B cell (primary cell): ENCODE data around the gene ZRANB1. TPM values are rescaled to one million over a fixed set of nuclear protein-coding genes. Genes with fewer than 3 reads are reported as not detected.

ENCODE experiments used
- ATAC-seq: fragments of 200-7000 bp; cut with Tn5 transposase; one replicate; pipeline ENCODE4 v1.10.0; 2021; ENCODE audit warnings: low read depth, mild to moderate bottlenecking, moderate number of reproducible peaks, moderate library complexity
- CTCF ChIA-PET: fragments of 350-600 bp; sonication (Branson Sonifier 250); formaldehyde crosslinking; loops from one replicate; lab custom pipeline; 2021; ENCODE audit warnings: antibody characterized with exemption, inconsistent platforms; lab: Charles Lee
- POLR2A ChIA-PET: fragments of 350-600 bp; sonication (Branson Sonifier 250); formaldehyde crosslinking; loops from one replicate; lab custom pipeline; 2021; ENCODE audit warnings: antibody characterized with exemption; lab: Charles Lee
- DNase-seq: peaks from one replicate; pipeline ENCODE4 v3.0.0; 2013
- H2AFZ ChIP-seq: 2 replicates; pipeline ENCODE4 v1.6.1; 2012; ENCODE audit warnings: mild to moderate bottlenecking, low read depth, low read length; ENCODE audit not compliant: insufficient read depth, poor library complexity, severe bottlenecking
- H3K27ac ChIP-seq, 2 donors: 1 replicate in 1 of 2; 2 replicates in 1 of 2; pipeline ENCODE4 v1.5.1; 2012 to 2013; ENCODE audit warnings: low read length in 2 of 2, mild to moderate bottlenecking in 2 of 2, moderate library complexity in 1 of 2
- H3K27me3 ChIP-seq, 4 experiments: fragments of 200-600 bp in 1 of 4; sonication (generic) in 1 of 4; replicated peaks in 1 of 4; 1 replicate in 2 of 4; 2 replicates in 2 of 4; pipeline versions ENCODE4 v1.6.1 to v1.7.0; 2013 to 2016; ENCODE audit warnings: low read length in 3 of 4, mild to moderate bottlenecking in 2 of 4, mixed read lengths in 1 of 4, moderate library complexity in 1 of 4; ENCODE audit not compliant: insufficient read depth in 4 of 4, control insufficient read depth in 3 of 4; ENCODE audit errors: control extremely low read depth in 1 of 4
- H3K36me3 ChIP-seq, 2 experiments: replicated peaks in 1 of 2; 1 replicate in 1 of 2; 2 replicates in 1 of 2; pipeline versions ENCODE4 v1.6.1 to v1.7.1; 2013; ENCODE audit warnings: low read length in 1 of 2; ENCODE audit not compliant: insufficient read depth in 2 of 2, control insufficient read depth in 1 of 2; ENCODE audit errors: control extremely low read depth in 1 of 2, extremely low read depth in 1 of 2
- H3K4me1 ChIP-seq, 2 donors: fragments of 200-600 bp in 1 of 2; sonication (generic) in 1 of 2; 1 replicate in 1 of 2; 2 replicates in 1 of 2; pipeline versions ENCODE4 v1.5.1 to v1.6.1; 2013 to 2017; ENCODE audit warnings: low read length in 2 of 2; ENCODE audit not compliant: control insufficient read depth in 2 of 2, insufficient read depth in 2 of 2
- H3K4me2 ChIP-seq: replicated peaks from 2 replicates; pipeline ENCODE3; 2012; ENCODE audit warnings: mild to moderate bottlenecking, low read depth, low read length; ENCODE audit not compliant: poor library complexity, severe bottlenecking
- H3K4me3 ChIP-seq, 5 experiments: fragments of 200-600 bp in 1 of 5; sonication (generic) in 1 of 5; 1 replicate in 3 of 5; 2 replicates in 2 of 5; pipeline versions ENCODE4 v1.5.1 to v1.7.0; 2011 to 2016; ENCODE audit warnings: low read length in 4 of 5, mild to moderate bottlenecking in 4 of 5, low read depth in 2 of 5, control low read depth in 1 of 5, moderate library complexity in 1 of 5; ENCODE audit not compliant: insufficient read depth in 1 of 5; ENCODE audit errors: control extremely low read depth in 1 of 5, extremely low read depth in 1 of 5
- H3K79me2 ChIP-seq: fragments of 200-600 bp; sonication (generic); one replicate; pipeline ENCODE4 v1.6.0; 2016; ENCODE audit warnings: low read length; ENCODE audit not compliant: control insufficient read depth, insufficient read depth
- H3K9ac ChIP-seq: fragments of 200-600 bp; sonication (generic); 2 replicates; pipeline ENCODE4 v1.6.1; 2017; ENCODE audit warnings: mild to moderate bottlenecking, low read length, moderate library complexity
- H3K9me3 ChIP-seq, 3 donors: one replicate each; pipeline versions ENCODE4 v1.6.1 to v1.7.1; 2013; ENCODE audit warnings: low read length in 2 of 3; ENCODE audit not compliant: control insufficient read depth in 2 of 3, insufficient read depth in 1 of 3; ENCODE audit errors: control extremely low read depth in 1 of 3
- H4K20me1 ChIP-seq: 2 replicates; pipeline ENCODE4 v1.6.0; 2012; ENCODE audit warnings: mild to moderate bottlenecking, low read length; ENCODE audit not compliant: insufficient read depth, control insufficient read depth, poor library complexity, severe bottlenecking
- H3K27ac Mint-ChIP-seq: one replicate; pipeline ENCODE4 v1.8.0; 2021; ENCODE audit warnings: mixed read lengths
- H3K27me3 Mint-ChIP-seq: one replicate; pipeline ENCODE4 v1.8.0; 2021; ENCODE audit warnings: mixed read lengths
- H3K4me1 Mint-ChIP-seq: one replicate; pipeline ENCODE4 v1.8.0; 2021; ENCODE audit warnings: mixed read lengths
- H3K4me3 Mint-ChIP-seq: one replicate; pipeline ENCODE4 v1.8.0; 2021; ENCODE audit warnings: mixed read lengths
- H3K9me3 Mint-ChIP-seq: one replicate; pipeline ENCODE4 v1.8.0; 2022; ENCODE audit warnings: mixed read lengths; ENCODE audit not compliant: insufficient read depth
- CTCF ChIP-seq: fragments of 200-600 bp; IDR thresholded peaks from one replicate; pipeline ENCODE4 v1.8.0; 2022; ENCODE audit warnings: antibody characterized with exemption, mild to moderate bottlenecking
- EZH2 ChIP-seq: IDR thresholded peaks from 2 replicates; pipeline ENCODE4 v1.6.1; 2012; ENCODE audit warnings: borderline replicate concordance, low read depth, mild to moderate bottlenecking, moderate library complexity, low read length; ENCODE audit not compliant: insufficient read depth, poor library complexity, severe bottlenecking
- WGBS: methylation state at CpG from one replicate; pipeline ENCODE4 v1.1.5; 2013; ENCODE audit warnings: missing lambda C conversion rate; ENCODE audit not compliant: insufficient coverage; 5-methylcytosine and 5-hydroxymethylcytosine counted together
- intact Hi-C: fragments of 100-400 bp; cut with micrococcal nuclease; formaldehyde crosslinking; loops from one replicate; pipeline ENCODE4 v1.10.0; 2022
- polyA plus RNA-seq: library from polyadenylated mRNA; depleted of rRNA; stranded (reverse); fragments of >200 nt; gene quantifications from 2 replicates; pipeline ENCODE4 v1.2.3, GENCODE V29; 2012
- total RNA-seq, 2 donors: library from RNA; stranded (reverse); fragments of 120-200 nt in 1 of 2; gene quantifications; 1 replicate in 1 of 2; 2 replicates in 1 of 2; pipeline versions ENCODE4 v1.2.3 to v1.2.4, GENCODE V29; 2013 to 2022

The ZRANB1 gene
- total and polyA plus RNA-seq, 2 donors (not counting 1 experiment from before 2014, with no cell fraction given), result 6.5 to 28.0 TPM

GRCh38 chr10:125017547-125018298 lies 75.8 kb downstream of the ZRANB1 start:
- TF ChIP-seq EZH2, result no peak
- TF ChIP-seq CTCF, result no peak
- no peak overlapping the region for H3K4me3 Mint-ChIP-seq
- H3K9me3 Mint-ChIP-seq, result peaks cover 4% of the 10 kb centered on the region
- ATAC-seq, result no peak
- Histone ChIP-seq H3K36me3 (no peaks in the 10 kb centered on the region), H3K4me3 (no peak overlapping the region), H3K4me1 (no peaks in the 10 kb centered on the region), H3K9ac (no peak overlapping the region), H3K9me3 (peaks cover 0 to 14% (median 1%) of the 10 kb centered on the region in 3 donors), H3K27me3 (peaks cover 0 to 3% (median 0%) of the 10 kb centered on the region in 4 experiments), H2AFZ (no peak overlapping the region), H3K79me2 (no peaks in the 10 kb centered on the region), H3K4me2 (no peak overlapping the region), H4K20me1 (no peaks in the 10 kb centered on the region), H3K27ac (no peak overlapping the region)
- H3K4me1 Mint-ChIP-seq, result no peaks in the 10 kb centered on the region
- whole genome bisulfite sequencing, result 88% methylated on average over 11 of the region's 12 CpGs
- H3K27ac Mint-ChIP-seq, result no peak overlapping the region
- peaks cover 30% of the 10 kb centered on the region for H3K27me3 Mint-ChIP-seq
- ChIA-PET POLR2A (no interaction called here), CTCF (no interaction called here)
- intact Hi-C loops, result no loop called here
- no peak for DNase-seq

- H4K20me1 ChIP-seq, result no peaks in the 10 kb centered on the region
- no peaks in the 10 kb centered on the region for H3K36me3 ChIP-seq
- H3K4me3 ChIP-seq, result no peak overlapping the region
- H3K9me3 ChIP-seq, result peaks cover 0 to 14% (median 1%) of the 10 kb centered on the region in 3 donors
- no peaks in the 10 kb centered on the region for H3K4me1 ChIP-seq
- POLR2A ChIA-PET, result no interaction called here
- H3K27ac ChIP-seq, result no peak overlapping the region
- CTCF ChIA-PET, result no interaction called here
- DNase-seq (no peak), ATAC-seq (no peak)
- intact Hi-C loops, result no loop called here
- 72% methylated on average over 9 of the region's 9 CpGs for WGBS
- no peak overlapping the region for H2AFZ ChIP-seq
- H3K4me2 ChIP-seq, result no peak overlapping the region
- H3K9me3 Mint-ChIP-seq, result peaks cover 4% of the 10 kb centered on the region
- H3K27me3 Mint-ChIP-seq, result peaks cover 34% of the 10 kb centered on the region
- no peak overlapping the region for H3K9ac ChIP-seq
- no peaks in the 10 kb centered on the region for H3K79me2 ChIP-seq
- TF ChIP-seq EZH2 (no peak), CTCF (no peak)
- peaks cover 0 to 3% (median 1%) of the 10 kb centered on the region in 4 experiments for H3K27me3 ChIP-seq
- H3K27ac Mint-ChIP-seq, result no peak overlapping the region
- H3K4me3 Mint-ChIP-seq, result no peak overlapping the region
- no peaks in the 10 kb centered on the region for H3K4me1 Mint-ChIP-seq
Measured at GRCh38 chr10:125018576-125019143, 76.7 kb downstream of the ZRANB1 start.
